H1 (cell line): ENCODE data around the gene PPM1M.
A peak's percentile ranks its signal among the peaks of the same experiment; 100 is the strongest.

ENCODE experiments used
- CTCF ChIP-seq, 3 experiments: IDR thresholded peaks; 1 replicate in 2 of 3; 2 replicates in 1 of 3; pipeline versions ENCODE4 v1.5.1 to v1.6.1; 2011; ENCODE audit warnings: low read length in 3 of 3, mild to moderate bottlenecking in 3 of 3, inconsistent platforms in 2 of 3, low read depth in 1 of 3, moderate library complexity in 1 of 3; ENCODE audit not compliant: insufficient read depth in 1 of 3; ENCODE audit errors: control extremely low read depth in 1 of 3
- TAF7 ChIP-seq: optimal IDR thresholded peaks from 2 replicates; pipeline ENCODE3; 2011; ENCODE audit warnings: low read depth, mild to moderate bottlenecking, inconsistent platforms, low read length, moderate library complexity, borderline replicate concordance

GRCh38 chr3:52291508-52292181 lies 46.1 kb downstream of the PPM1M start:
- TF ChIP-seq TAF7 (no peak), CTCF (IDR thresholded peaks at IDR 0.05; ENCODE audit: control extremely low read depth in 1 of 3, insufficient read depth in 1 of 3, low read depth in 1 of 3, low read length in 3 of 3) (peak in 2 of 3 experiments; percentile 64 to 82; a peak in 3 of 4 replicates)
